Measurements from ENCODE around the gene RNASET2.
"Not testable (repeated sequence)": the region's sequence is repeated elsewhere in the genome, so short reads cannot be mapped to it uniquely, and the experiment has no call there.

The RNASET2 gene

DNA sequence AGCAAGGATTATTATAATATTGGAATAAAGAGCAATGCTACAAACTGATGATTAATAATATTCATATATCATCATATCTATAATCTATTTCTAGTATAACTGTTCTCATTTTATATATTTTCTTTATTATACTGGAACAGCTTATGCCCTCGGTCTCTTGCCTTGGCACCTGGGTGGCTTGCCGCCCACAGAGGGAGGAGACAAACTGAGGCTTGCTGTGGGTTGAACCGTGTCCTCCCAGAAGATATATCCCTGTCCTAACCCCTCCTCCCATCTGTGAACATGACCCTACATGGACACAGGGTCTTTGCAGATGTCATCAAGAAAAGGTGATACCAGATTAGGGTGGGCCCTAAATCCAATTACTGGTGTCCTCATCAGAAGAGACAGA is 4.7 kb downstream of the RNASET2 start:
- DNase-seq (ENCODE audit: low read depth), result no peak
- TF ChIP-seq, protein P1, sequence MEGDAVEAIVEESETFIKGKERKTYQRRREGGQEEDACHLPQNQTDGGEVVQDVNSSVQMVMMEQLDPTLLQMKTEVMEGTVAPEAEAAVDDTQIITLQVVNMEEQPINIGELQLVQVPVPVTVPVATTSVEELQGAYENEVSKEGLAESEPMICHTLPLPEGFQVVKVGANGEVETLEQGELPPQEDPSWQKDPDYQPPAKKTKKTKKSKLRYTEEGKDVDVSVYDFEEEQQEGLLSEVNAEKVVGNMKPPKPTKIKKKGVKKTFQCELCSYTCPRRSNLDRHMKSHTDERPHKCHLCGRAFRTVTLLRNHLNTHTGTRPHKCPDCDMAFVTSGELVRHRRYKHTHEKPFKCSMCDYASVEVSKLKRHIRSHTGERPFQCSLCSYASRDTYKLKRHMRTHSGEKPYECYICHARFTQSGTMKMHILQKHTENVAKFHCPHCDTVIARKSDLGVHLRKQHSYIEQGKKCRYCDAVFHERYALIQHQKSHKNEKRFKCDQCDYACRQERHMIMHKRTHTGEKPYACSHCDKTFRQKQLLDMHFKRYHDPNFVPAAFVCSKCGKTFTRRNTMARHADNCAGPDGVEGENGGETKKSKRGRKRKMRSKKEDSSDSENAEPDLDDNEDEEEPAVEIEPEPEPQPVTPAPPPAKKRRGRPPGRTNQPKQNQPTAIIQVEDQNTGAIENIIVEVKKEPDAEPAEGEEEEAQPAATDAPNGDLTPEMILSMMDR (IDR thresholded peaks at IDR 0.05; ENCODE audit: low read length, missing control alignments), result no peak
- H3K4me3 ChIP-seq (replicated peaks; ENCODE audit: low read depth, low read length), result no peak overlapping the region

DNA sequence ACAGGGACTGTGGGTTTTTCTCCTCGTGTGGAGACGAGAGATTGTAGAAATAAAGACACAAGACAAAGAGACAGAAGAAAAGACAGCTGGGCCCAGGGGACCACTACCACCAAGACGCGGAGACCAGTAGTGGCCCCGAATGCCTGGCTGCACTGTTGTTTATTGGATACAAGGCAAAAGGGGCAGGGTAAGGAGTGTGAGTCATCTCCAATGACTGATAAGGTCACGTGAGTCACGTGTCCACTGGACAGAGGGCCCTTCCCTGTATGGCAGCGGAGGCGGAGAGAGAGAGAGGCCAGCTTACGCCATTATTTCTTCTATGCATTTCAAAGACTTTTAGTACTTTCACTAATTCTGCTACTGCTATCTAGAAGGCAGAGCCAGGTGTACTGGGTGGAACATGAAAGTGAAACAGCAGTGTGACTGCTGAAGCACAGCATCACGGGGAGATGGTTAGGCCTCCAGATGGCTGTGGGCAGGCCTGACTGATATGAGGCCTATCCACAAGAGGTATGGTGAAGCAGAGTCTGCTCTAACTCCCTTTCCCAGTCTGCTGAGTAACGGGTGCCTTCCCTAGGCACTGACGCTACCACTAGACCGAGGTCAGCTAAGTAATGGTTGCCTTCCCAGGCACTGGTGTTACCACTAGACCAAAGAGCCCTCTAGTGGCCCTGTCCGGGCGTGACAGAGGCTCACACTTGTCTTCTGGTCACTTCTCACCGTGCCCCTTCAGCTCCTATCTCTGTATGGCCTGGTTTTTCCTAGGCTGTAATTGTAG is 5.3 kb downstream of the RNASET2 start:
- DNase-seq (ENCODE audit: low read depth), result peak; percentile 53
- TF ChIP-seq, protein P1 (IDR thresholded peaks at IDR 0.05; ENCODE audit: low read length, missing control alignments), result peak; percentile 63
- not testable (repeated sequence) for H3K4me3 ChIP-seq (replicated peaks; ENCODE audit: low read depth, low read length)

DNA sequence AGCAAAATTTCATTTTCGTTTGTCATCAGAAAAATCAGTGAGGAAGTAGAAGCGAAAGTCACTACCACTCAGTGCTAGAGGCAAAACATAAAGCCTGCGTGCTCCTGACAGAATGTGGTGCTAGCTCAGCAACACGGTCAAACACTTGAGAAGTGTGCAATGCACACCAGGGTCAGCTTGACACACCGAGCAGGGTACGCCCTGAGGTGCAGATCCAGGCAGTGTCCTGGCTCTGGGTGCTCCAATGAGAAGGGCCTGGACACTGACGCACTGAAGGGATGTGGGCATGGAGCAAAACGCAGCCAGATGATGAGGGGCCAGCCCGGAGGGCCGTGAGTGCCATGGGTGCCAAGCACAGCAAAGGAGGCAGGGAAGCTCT is 5.9 kb downstream of the RNASET2 start:
- TF ChIP-seq, protein P1 (IDR thresholded peaks at IDR 0.05; ENCODE audit: low read length, missing control alignments), result no peak
- H3K4me3 ChIP-seq (replicated peaks; ENCODE audit: low read depth, low read length), result no peak overlapping the region
- DNase-seq (ENCODE audit: low read depth), result no peak

DNA sequence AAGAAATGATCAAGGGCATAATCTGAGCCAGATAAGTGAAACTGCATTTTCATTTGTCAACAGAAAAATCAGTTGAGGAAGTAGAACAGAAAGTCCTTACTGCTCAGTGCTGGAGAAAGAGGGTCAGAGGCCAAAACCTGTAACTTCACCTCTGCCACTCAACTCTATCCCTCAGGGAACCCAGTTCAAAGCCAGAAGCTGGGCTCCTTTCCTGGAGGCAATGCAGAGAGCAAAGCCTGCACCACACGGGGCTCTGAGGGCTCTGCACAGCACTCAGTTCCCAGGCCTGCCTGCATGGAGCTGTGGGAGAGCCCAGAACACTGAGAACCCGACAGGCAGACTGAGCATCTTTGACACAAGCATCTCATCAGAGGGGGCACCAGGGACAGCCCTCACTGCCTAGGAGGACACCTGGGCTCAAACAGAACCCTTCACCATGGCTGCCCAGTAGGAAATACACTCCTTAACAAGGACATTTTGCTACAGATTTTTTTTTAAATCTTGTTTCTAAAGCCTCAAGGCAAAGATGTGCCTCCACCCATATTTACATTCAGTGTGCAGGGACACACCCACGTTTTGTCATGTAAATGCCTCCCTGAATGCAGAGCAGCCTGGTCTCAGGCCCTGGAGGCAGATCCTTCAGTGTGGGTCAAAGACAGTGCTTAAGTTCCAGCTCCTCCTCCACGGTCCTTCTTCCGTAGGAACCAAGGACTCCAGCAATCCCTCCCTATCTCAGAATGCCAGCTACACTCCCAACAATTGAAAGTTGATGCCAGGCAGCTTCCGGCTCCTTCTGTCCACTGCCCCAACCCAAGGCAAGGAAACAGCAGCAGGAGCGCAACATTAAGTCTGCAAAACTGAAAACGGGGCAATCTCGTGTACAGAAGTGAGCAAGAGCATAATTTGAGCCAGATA is 6.6 kb downstream of the RNASET2 start:
- H3K4me3 ChIP-seq (replicated peaks; ENCODE audit: low read depth, low read length), result no peak overlapping the region
- DNase-seq (ENCODE audit: low read depth), result no peak
- TF ChIP-seq, protein P1 (IDR thresholded peaks at IDR 0.05; ENCODE audit: low read length, missing control alignments), result no peak

DNA sequence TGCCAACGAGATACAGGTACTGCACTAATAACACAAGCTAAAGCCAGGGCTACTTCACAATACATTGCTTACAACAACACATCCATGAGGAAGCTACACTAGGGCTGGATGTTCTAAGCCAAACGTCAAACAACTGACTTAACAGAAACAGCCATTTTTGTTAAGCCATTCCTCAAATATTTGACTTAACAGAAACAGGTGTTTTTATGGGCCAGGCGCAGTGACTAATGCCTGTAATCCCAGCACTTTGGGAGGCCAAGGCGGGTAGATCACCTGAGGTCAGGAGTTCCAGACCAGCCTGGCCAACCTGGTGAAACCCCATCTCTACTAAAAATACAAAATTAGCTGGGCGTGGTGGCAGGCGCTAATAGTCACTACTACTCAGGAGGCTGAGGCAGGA is 7.6 kb downstream of the RNASET2 start:
- DNase-seq (ENCODE audit: low read depth); H3K4me3 ChIP-seq (replicated peaks; ENCODE audit: low read depth, low read length): not testable (repeated sequence)

DNA sequence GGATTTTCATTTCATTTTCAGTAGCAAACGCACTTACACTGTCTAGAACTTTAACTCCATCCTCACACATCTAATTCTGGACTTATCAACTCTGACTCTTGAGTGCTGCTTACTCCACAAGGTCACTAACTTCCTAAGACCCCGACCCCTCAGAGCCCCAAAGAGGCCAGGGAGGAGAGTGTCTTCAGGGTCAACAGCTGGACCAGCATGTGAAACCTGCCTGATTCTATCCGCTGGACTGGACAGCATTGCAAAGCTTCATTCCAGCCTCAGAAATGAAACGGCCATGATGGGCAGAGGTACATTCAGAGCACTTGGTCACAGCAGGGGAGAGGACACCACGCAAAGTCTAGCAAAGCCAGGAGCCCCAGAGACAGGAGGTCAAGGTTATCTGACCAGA is 9.1 kb downstream of the RNASET2 start:
- TF ChIP-seq, protein P1 (IDR thresholded peaks at IDR 0.05; ENCODE audit: low read length, missing control alignments), result no peak
- H3K4me3 ChIP-seq (replicated peaks; ENCODE audit: low read depth, low read length), result no peak overlapping the region

DNA sequence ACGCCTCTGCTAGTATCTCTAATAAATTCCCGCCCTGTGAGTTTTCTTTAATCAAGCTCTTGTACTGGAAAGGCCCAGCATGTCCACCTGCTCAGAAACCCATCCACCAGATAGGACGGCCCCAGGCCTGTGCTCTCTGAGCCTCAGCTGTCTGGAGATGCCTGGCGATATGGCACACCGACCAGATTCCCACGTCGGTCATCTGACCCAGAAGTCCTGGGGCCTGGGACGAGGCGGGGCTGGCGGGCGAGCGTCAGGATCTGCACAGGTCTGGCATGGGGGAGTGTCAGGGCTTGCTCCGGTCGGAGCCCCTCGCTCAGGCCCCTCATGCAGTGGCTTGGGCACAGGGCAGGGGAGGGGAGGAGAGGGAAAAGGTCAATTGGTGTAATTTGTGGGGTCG is 10.2 kb downstream of the RNASET2 start:
- TF ChIP-seq, protein P1 (IDR thresholded peaks at IDR 0.05; ENCODE audit: low read length, missing control alignments), result no peak
- no peak for DNase-seq (ENCODE audit: low read depth)
- H3K4me3 ChIP-seq (replicated peaks; ENCODE audit: low read depth, low read length), result no peak overlapping the region

More for the DNA sequence above, 9.1 kb downstream of the RNASET2 start:
- no peak for DNase-seq (ENCODE audit: low read depth)

Data from fibroblast of pulmonary artery (primary cell).